Caco-2 (cell line): ENCODE results near the gene PIGP. TPM values are rescaled to one million over a fixed set of nuclear protein-coding genes. Genes with fewer than 3 reads are reported as not detected.

Experiments
- BruUV-seq: library from RNA; stranded (reverse); fragments of 400-500 nt; replicated peaks from 2 replicates; lab custom pipeline; 2021; lab: Mats Ljungman, UMichigan
- CTCF ChIA-PET: fragments of 300-600 bp; sonication (Branson Sonifier 250); formaldehyde crosslinking; loops from one replicate; lab custom pipeline; 2022; ENCODE audit warnings: antibody characterized with exemption; lab: Charles Lee
- POLR2A ChIA-PET: fragments of 300-600 bp; sonication (Branson Sonifier 250); formaldehyde crosslinking; loops from one replicate; lab custom pipeline; 2022; ENCODE audit warnings: antibody characterized with exemption; lab: Charles Lee
- DNase-seq, 2 experiments: peaks; one replicate each; pipeline versions ENCODE4 v3.0.0 to v3.0.0-alpha.2; 2020 to 2022
- H3K27me3 ChIP-seq: replicated peaks from 2 replicates; pipeline ENCODE4 v1.6.0; 2011; ENCODE audit warnings: low read length; ENCODE audit not compliant: control insufficient read depth, insufficient read depth
- H3K36me3 ChIP-seq: 2 replicates; pipeline ENCODE4 v1.5.1; 2011; ENCODE audit warnings: low read length; ENCODE audit not compliant: control insufficient read depth, insufficient read depth
- H3K4me1 ChIP-seq: fragments of 250-450 bp; sonication (Bioruptor Pico); 2 replicates; pipeline ENCODE4 v1.5.1; 2020; ENCODE audit warnings: mild to moderate bottlenecking
- H3K4me3 ChIP-seq: 2 replicates; pipeline ENCODE4 v1.5.1; 2011; ENCODE audit warnings: low read depth, mild to moderate bottlenecking, control low read depth, low read length
- H3K9me3 ChIP-seq: fragments of 250-450 bp; sonication (Bioruptor Pico); 2 replicates; pipeline ENCODE4 v1.5.1; 2020; ENCODE audit warnings: mild to moderate bottlenecking, moderate library complexity
- H3K27ac Mint-ChIP-seq: one replicate; pipeline ENCODE4 v1.8.0; 2022; ENCODE audit warnings: mixed read lengths; ENCODE audit not compliant: unreplicated experiment
- H3K27me3 Mint-ChIP-seq: one replicate; pipeline ENCODE4 v1.8.0; 2022; ENCODE audit warnings: mixed read lengths; ENCODE audit not compliant: insufficient read depth, unreplicated experiment
- H3K36me3 Mint-ChIP-seq: one replicate; pipeline ENCODE4 v1.8.0; 2022; ENCODE audit warnings: mild to moderate bottlenecking, mixed read lengths; ENCODE audit not compliant: insufficient read depth, unreplicated experiment
- H3K4me1 Mint-ChIP-seq: one replicate; pipeline ENCODE4 v1.8.0; 2022; ENCODE audit warnings: low read depth, mixed read lengths; ENCODE audit not compliant: unreplicated experiment
- H3K4me3 Mint-ChIP-seq: one replicate; pipeline ENCODE4 v1.8.0; 2022; ENCODE audit warnings: mild to moderate bottlenecking, moderate library complexity, mixed read lengths; ENCODE audit not compliant: unreplicated experiment
- H3K9me3 Mint-ChIP-seq: one replicate; pipeline ENCODE4 v1.8.0; 2022; ENCODE audit warnings: mixed read lengths; ENCODE audit not compliant: unreplicated experiment
- CTCF ChIP-seq, 2 experiments: fragments of 200-600 bp in 1 of 2; IDR thresholded peaks; 1 replicate in 1 of 2; 2 replicates in 1 of 2; pipeline versions ENCODE4 v1.5.1 to v1.8.0; 2011 to 2022; ENCODE audit warnings: antibody characterized with exemption in 1 of 2, control low read depth in 1 of 2, inconsistent platforms in 1 of 2, low read depth in 1 of 2, low read length in 1 of 2, mild to moderate bottlenecking in 1 of 2, moderate library complexity in 1 of 2; ENCODE audit not compliant: insufficient read depth in 1 of 2, severe bottlenecking in 1 of 2, unreplicated experiment in 1 of 2
- intact Hi-C: fragments of 100-400 bp; cut with micrococcal nuclease; formaldehyde crosslinking; loops from one replicate; pipeline ENCODE4 v1.10.0; 2022; ENCODE audit not compliant: unreplicated experiment
- total RNA-seq: library from RNA; stranded (reverse); gene quantifications from 2 replicates; pipeline ENCODE4 v1.2.3, GENCODE V29; 2022

The PIGP gene
- total RNA-seq, 1 experiment from 2014 or later = 23.4 TPM

DNA sequence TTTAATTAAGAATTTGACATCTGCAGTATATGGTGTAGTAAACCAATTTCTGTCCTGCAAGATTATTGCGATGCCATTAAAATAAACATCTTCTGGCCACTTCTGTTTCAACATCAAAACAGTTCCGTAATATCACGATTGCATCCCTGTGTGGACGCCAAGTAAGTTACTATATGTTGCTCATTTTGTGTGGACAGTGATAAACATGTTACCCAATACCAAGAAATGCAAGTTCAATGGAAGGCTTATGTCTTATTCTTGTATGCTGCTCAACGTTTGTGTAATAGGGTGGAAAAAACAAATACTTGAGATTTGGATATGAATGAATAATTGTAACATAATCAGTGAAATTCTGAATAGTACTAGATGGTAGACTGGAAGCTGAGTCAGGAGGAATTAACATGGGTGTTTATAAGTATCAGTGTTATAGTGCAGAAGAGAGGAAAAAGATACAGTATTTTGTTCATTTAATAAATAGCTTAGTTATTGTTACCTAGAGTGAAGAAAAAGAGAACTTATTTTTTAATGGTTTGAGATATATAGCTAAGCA is 15.4 kb upstream of the PIGP start:
- Mint-ChIP-seq H3K27ac (no peak overlapping the region), H3K4me1 (peaks cover 5% of the 10 kb centered on the region), H3K27me3 (no peaks in the 10 kb centered on the region), H3K36me3 (peaks cover 11% of the 10 kb centered on the region), H3K4me3 (no peak overlapping the region), H3K9me3 (no peaks in the 10 kb centered on the region)
- no peaks in the 10 kb centered on the region for H3K9me3 ChIP-seq
- TF ChIP-seq CTCF (IDR thresholded peaks at IDR 0.05; ENCODE audit: insufficient read depth in 1 of 2, low read depth in 1 of 2, low read length in 1 of 2, severe bottlenecking in 1 of 2, unreplicated experiment in 1 of 2) = no peak
- intact Hi-C loops = no loop called here
- peaks cover 4% of the 10 kb centered on the region; the same call in 1 of the 2 replicates for H3K4me1 ChIP-seq
- H3K27me3 ChIP-seq = no peaks in the 10 kb centered on the region
- BruUV-seq = no TSS peak
- no peak overlapping the region for H3K4me3 ChIP-seq
- H3K36me3 ChIP-seq = no peaks in the 10 kb centered on the region
- no peak for DNase-seq
- POLR2A ChIA-PET = no interaction called here
- CTCF ChIA-PET = no interaction called here

DNA sequence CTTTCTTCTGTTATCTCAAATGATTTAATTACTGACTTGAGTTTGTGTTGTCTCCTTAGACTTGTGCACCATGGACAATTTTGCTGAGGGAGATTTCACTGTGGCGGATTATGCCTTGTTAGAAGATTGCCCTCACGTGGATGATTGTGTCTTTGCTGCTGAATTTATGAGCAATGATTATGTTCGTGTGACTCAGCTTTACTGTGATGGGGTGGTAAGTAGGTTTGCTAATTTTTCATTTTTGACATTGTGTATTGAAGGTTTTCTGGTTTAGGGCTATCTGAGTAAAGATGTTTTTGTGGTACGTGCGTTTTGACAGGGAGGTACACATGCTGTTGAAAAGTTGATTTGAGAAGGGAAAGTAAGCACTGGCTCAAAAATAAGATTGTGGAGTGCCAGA is 14.3 kb upstream of the PIGP start:
- ChIA-PET POLR2A (interaction anchor here (0.6 kb wide), 1 partner anchor 279 kb away, joined by 3 read pairs; the partner anchor contains the start of gene DYRK1A), CTCF (interaction anchor here (1.2 kb wide), 1 partner anchor 110 kb away, joined by 5 read pairs; no protein-coding TSS in a partner anchor)
- Mint-ChIP-seq H3K27me3 (no peaks in the 10 kb centered on the region), H3K4me3 (no peak overlapping the region), H3K9me3 (no peaks in the 10 kb centered on the region), H3K27ac (no peak overlapping the region), H3K4me1 (peaks cover 12% of the 10 kb centered on the region), H3K36me3 (peaks cover 11% of the 10 kb centered on the region)
- peak in 1 of 2 experiments; percentile 8 for DNase-seq
- Histone ChIP-seq H3K4me3 (no peak overlapping the region), H3K9me3 (no peaks in the 10 kb centered on the region), H3K27me3 (no peaks in the 10 kb centered on the region), H3K4me1 (peaks cover 4% of the 10 kb centered on the region; the same call in 1 of the 2 replicates), H3K36me3 (no peaks in the 10 kb centered on the region)
- intact Hi-C loops = loop anchor here (1.0 kb wide), 1 partner anchor 110 kb away; no protein-coding TSS in a partner anchor
- peak in 1 of 2 experiments; percentile 31 for TF ChIP-seq CTCF (IDR thresholded peaks at IDR 0.05; ENCODE audit: insufficient read depth in 1 of 2, low read depth in 1 of 2, low read length in 1 of 2, severe bottlenecking in 1 of 2, unreplicated experiment in 1 of 2)
- no TSS peak for BruUV-seq

DNA sequence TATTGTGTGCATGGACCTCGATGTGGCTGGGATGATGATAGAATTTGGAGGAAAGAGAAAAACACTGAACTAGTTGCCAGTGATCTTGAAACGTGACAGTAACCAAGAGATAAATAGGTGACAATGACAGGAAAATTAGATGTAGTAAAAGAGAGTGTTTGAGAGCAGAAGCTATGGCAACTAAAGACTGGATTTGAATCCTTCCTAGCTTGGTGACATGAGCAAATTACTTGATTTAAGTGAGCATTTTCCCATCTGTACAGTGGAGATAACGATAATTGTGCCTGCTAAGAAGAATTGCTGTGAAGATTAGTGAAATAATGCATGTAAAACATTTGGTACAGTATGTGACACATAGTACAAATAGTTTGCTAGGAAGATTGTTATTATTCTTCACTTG is 12.9 kb upstream of the PIGP start:
- H3K9me3 Mint-ChIP-seq = no peaks in the 10 kb centered on the region
- no peaks in the 10 kb centered on the region for H3K27me3 Mint-ChIP-seq
- no peak overlapping the region for H3K27ac Mint-ChIP-seq
- peaks cover 7% of the 10 kb centered on the region for H3K36me3 Mint-ChIP-seq
- no peak for DNase-seq
- ChIA-PET POLR2A (no interaction called here), CTCF (no interaction called here)
- H3K4me1 Mint-ChIP-seq = peaks cover 12% of the 10 kb centered on the region
- TF ChIP-seq CTCF (IDR thresholded peaks at IDR 0.05; ENCODE audit: insufficient read depth in 1 of 2, low read depth in 1 of 2, low read length in 1 of 2, severe bottlenecking in 1 of 2, unreplicated experiment in 1 of 2) = no peak
- H3K4me3 Mint-ChIP-seq = no peak overlapping the region
- intact Hi-C loops = no loop called here
- Histone ChIP-seq H3K4me1 (peaks cover 4% of the 10 kb centered on the region; the same call in 1 of the 2 replicates), H3K4me3 (no peak overlapping the region), H3K9me3 (no peaks in the 10 kb centered on the region), H3K36me3 (no peaks in the 10 kb centered on the region), H3K27me3 (no peaks in the 10 kb centered on the region)
- BruUV-seq = no TSS peak
